Embryonic facial prominence (tissue), 1 donor: ENCODE results near the gene COPS8.

Experiments
- DNase-seq: peaks from one replicate; pipeline ENCODE4 v3.0.0-alpha.2; 2016; ENCODE audit errors: extremely low spot score

COPS8 gene

DNA sequence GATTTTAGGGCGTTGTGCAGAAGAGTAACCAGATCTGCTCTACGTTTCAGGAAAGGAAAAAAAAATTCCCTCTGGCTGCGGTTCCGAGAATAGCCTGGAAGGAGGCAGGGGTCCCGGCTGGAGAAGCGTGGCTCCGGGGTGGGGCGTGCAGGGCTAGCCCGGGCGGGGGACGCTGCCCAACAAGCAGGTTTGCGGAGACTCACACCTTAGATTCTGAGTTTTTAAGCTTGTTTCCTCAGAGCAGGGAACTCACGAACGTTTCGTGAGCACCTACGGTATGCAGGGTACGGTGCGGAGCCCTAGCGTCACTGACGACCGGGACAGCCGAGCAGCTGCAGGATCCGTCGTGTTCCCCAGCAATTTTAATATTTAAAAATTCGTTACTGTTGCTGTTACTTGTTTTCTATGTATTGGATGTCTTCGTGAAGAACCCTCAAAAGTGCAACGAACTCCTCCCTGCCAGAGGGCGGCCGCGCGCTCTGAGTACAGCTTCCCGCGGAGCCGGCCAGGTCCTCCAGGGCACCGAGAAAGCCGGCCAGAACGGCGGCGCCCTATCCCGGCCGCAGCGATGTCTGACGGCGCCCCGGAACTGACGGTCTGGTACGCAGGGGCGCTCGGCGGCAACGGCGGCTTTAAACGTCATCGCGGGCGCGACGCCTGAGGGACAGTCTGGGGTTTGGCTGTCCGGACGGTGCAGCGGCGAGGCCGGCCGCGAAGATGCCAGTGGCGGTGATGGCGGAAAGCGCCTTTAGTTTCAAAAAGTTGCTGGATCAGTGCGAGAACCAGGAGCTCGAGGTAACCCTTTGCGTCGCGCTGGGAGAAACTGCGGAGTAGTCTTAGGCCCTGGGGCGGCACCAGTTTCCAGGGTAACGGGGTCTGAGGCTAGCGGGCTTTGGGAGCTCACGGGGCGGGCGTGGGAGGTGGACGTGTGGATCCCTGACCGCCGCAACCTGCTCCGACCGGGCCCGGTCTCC is at the start of gene COPS8:
Gene COPS8, plus strand, starts transcription at position 642 of the 974 bp plus-strand sequence. Its CDS starts 76 bp downstream, at position 718.
- DNase-seq = peak; percentile 94

DNA sequence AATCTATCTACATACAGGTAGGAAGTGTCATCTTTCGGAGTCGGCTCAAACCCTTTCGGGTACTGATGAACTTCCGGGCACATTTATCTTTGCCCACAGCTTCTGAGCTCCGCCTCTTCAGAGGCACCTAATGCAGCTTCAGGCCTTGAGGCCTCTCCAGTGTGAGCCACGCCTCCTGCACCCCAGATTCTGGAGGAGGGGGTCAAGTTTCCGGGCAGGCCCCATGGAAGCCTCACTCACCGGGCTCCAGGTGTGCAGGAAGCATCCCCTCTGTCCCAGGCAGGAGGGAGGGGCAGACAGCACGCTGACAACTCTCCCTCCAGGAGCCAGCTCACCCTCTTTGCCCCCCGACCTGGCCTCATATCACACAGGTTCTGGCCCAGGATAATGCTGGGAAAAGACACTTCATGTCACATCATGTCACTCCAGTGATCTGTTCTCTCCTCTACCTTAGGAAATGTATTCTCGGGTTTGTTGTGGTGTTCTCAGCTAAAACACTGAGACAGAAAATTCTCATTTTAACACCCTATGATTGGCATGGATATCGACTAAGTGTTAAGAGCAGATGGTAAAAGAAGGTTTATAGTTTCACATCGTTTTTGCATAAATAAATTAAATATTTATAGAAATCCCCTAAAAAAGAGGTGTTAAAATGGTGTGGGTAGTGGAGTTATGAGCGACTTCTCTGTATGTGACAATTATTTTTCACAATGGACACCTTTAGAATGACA is 46.2 kb upstream of the COPS8 start:
- no peak for DNase-seq

- DNase-seq = no peak
These were observed 44.5 kb upstream of the COPS8 start for GRCh38 chr2:237041231-237041630.

GRCh38 chr2:237042101-237042500 is 43.6 kb upstream of the COPS8 start:
- DNase-seq = no peak

GRCh38 chr2:237043866-237044265 is 41.8 kb upstream of the COPS8 start:
- no peak for DNase-seq

DNA sequence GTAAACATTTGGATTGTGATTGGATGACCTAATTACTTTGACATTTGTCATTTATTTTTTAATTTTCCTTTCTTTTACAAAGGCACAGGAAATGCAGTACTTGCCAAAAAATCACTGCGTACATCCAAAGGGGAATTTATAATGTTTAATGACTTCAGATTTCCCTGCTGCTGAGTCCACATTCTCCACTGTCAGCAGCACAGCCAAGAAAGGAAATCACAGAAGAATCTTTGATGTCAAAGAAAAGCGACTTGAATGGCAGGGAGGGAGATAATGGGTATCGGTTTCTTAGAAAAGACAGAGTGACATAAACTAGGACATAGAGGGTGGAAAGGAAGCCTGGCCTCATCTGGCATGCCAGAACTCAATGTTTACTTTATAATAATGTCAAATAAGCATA is 41.4 kb upstream of the COPS8 start:
- DNase-seq = no peak

GRCh38 chr2:237045449-237045848 is 40.2 kb upstream of the COPS8 start:
- no peak for DNase-seq

GRCh38 chr2:237048595-237048994 is 37.1 kb upstream of the COPS8 start:
- DNase-seq = no peak

DNA sequence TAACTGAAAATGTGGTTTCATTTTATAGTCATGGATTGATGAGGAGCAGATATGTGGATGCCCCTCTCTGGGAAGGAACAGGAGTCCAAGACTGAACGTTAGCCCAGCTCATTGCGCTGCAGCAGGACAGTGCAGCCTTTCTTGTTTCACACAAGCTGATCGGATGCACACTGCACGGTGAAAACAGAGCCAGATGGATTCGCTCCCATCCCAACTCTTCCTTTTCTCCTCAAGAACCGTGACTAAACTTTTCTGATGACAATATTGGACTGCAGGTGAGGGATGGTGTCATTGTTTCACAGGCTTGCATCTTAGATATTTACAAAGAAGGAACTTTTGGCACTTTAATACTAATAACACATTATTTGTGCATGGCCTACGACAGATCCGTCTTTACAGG is 33.8 kb upstream of the COPS8 start:
- no peak for DNase-seq

GRCh38 chr2:237053066-237053465 is 32.6 kb upstream of the COPS8 start:
- DNase-seq = no peak

- DNase-seq = no peak
These were observed 30.1 kb upstream of the COPS8 start for GRCh38 chr2:237055386-237056100.

GRCh38 chr2:237056287-237056875 is 29.3 kb upstream of the COPS8 start:
- DNase-seq = no peak

DNA sequence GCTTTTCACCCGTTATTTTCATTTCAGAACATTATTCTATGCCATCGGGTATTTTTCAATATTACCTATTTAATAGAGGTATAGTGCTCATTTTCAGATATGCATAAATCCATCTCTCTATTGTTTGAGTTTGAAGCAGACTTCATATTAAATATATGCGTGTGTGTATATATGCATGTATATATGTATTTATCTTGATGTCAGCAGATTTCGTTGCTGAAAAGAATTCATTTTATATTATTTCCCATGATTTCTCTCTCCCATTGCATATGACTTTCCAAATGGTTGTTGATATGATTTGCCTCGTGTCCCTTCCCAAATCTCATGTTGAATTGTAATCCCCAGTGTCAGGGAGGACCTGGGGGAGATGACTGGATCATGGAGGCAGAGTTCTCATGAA is 28.6 kb upstream of the COPS8 start:
- no peak for DNase-seq

DNA sequence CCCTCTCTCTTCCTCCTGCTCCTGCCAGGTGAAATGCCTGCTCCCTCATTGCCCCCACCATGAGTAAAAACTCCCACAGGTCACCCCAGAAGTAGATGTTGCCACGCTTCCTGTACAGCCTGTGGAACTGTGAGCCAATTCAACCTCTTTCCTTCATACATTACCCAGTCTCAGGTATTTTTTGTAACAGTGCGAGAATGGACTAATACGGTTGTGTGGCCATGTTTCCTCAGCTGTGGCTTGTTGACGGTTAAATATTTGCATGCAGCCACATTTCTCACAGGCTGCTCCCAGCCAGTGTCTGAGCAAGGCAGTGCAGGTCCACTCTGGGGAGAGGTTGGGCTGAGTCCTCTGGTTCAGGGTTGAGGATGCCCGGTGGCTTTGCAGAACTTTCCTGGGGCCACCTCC is 27.8 kb upstream of the COPS8 start:
- DNase-seq = no peak

DNA sequence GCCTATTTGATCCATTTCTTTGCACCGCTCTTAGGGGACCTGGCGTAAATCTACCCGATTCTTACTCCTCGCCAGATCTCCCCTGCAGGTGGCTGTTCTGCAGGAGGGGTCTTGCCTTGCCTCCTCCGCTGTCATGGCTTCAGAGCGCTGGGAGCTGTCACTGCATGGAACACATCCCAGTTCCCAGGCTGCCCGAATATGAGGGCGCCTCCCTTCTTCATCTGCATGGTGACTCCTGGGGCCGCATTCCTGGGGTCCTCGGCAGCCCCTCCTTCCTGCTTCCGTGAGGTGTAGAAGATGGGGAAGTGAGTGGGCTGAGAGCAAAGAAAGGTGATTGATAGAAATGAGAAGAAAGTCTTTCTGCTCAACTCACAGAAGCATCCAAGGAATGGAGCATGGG is 27.3 kb upstream of the COPS8 start:
- no peak for DNase-seq

- DNase-seq = no peak
These were observed 26.4 kb upstream of the COPS8 start for GRCh38 chr2:237059155-237059875.

DNA sequence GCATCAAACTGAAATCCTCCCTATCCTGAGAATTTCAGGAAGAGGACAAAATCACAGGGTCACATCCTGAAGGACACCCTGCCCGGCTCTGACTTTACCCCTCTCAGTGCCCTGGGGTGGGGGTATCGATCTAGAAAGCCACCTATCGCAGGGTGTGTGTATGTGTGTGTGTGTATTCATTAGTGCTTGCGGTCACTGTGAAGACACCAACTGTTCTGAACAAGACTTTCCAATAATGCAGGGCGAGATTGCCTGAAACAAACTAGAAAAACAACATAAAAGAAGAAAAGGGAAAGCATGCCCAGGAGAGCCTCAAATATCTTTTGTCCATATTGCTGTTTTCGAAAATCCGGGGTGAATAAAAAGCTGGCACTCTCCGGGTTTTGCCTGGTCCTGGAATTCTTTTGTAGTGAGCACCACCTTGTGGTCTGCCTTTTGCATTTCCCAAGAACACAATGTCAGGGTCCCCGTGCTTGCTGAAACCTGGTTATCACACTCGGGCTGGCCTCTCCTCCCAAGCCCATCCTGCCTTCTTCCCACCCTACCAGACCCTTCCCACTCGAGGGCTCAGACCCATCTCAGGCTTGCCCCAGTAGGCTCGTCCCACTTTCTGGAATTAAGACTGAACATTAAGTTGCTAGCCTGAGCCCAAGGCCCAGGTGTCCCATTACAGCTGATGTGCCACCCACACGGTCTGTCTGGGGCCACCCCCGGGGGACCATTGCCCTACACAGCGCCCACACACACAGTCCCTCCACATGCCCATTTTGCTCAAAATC is 25.0 kb upstream of the COPS8 start:
- peak; percentile 78 for DNase-seq

- no peak for DNase-seq
These were observed 24.3 kb upstream of the COPS8 start for GRCh38 chr2:237061356-237061755.

GRCh38 chr2:237062585-237062984 is 23.1 kb upstream of the COPS8 start:
- DNase-seq = no peak
